Loucy (cell line): Measurements from ENCODE around the gene QSOX1.

Experiments
- H2AFZ ChIP-seq: fragments of 200-600 bp; sonication (generic); 2 replicates; pipeline ENCODE4 v1.6.0; 2016; ENCODE audit warnings: antibody characterized with exemption, mild to moderate bottlenecking, low read length, moderate library complexity
- H3F3A ChIP-seq: fragments of 200-600 bp; 2 replicates; pipeline ENCODE4 v1.6.0; 2016; ENCODE audit warnings: antibody characterized with exemption, low read depth, mild to moderate bottlenecking
- H3K27me3 ChIP-seq: fragments of 200-600 bp; sonication (generic); 2 replicates; pipeline ENCODE4 v1.6.1; 2014; ENCODE audit warnings: low read length, mild to moderate bottlenecking; ENCODE audit not compliant: insufficient read depth, poor library complexity, severe bottlenecking
- H3K36me3 ChIP-seq: fragments of 200-600 bp; sonication (generic); 2 replicates; pipeline ENCODE4 v1.6.1; 2016; ENCODE audit warnings: low read length; ENCODE audit not compliant: insufficient read depth
- H3K4me1 ChIP-seq: fragments of 200-600 bp; sonication (generic); 2 replicates; pipeline ENCODE4 v1.5.1; 2014; ENCODE audit warnings: low read length, mild to moderate bottlenecking; ENCODE audit not compliant: insufficient read depth, poor library complexity, severe bottlenecking
- H3K4me2 ChIP-seq: fragments of 200-600 bp; sonication (generic); 2 replicates; pipeline ENCODE4 v1.6.0; 2014; ENCODE audit warnings: antibody characterized with exemption, low read length, low read depth, mild to moderate bottlenecking; ENCODE audit not compliant: poor library complexity, severe bottlenecking
- H3K4me3 ChIP-seq: fragments of 200-600 bp; sonication (generic); 2 replicates; pipeline ENCODE4 v1.5.1; 2014; ENCODE audit warnings: low read length, mild to moderate bottlenecking, mixed read lengths; ENCODE audit not compliant: poor library complexity, severe bottlenecking
- H3K79me2 ChIP-seq: fragments of 200-600 bp; sonication (generic); 2 replicates; pipeline ENCODE4 v1.6.1; 2014; ENCODE audit warnings: low read length; ENCODE audit not compliant: insufficient read depth
- H3K9ac ChIP-seq: fragments of 200-600 bp; sonication (generic); 2 replicates; pipeline ENCODE4 v1.6.0; 2014; ENCODE audit warnings: mild to moderate bottlenecking, low read depth, low read length, moderate library complexity; ENCODE audit not compliant: poor library complexity, severe bottlenecking
- H3K9me2 ChIP-seq: fragments of 200-600 bp; sonication (generic); replicated peaks from 2 replicates; pipeline ENCODE4 v1.6.1; 2016; ENCODE audit warnings: low read depth, low read length, mixed read lengths
- H3K9me3 ChIP-seq: fragments of 200-600 bp; sonication (generic); 2 replicates; pipeline ENCODE4 v1.6.1; 2014; ENCODE audit warnings: mild to moderate bottlenecking, antibody characterized with exemption, low read length, low read depth; ENCODE audit not compliant: insufficient read depth
- H4K20me1 ChIP-seq: fragments of 200-600 bp; sonication (generic); 2 replicates; pipeline ENCODE4 v1.6.0; 2014; ENCODE audit warnings: antibody characterized with exemption, low read length, mild to moderate bottlenecking; ENCODE audit not compliant: insufficient read depth, poor library complexity, severe bottlenecking
- EZH2phosphoT487 ChIP-seq: fragments of 200-600 bp; IDR thresholded peaks from 2 replicates; pipeline ENCODE4 v1.6.1; 2018; ENCODE audit warnings: antibody characterized with exemption, mild to moderate bottlenecking, moderate library complexity, borderline replicate concordance
- TF ChIP-seq, protein P1 (sequence below): fragments of 200-600 bp; sonication (generic); conservative IDR thresholded peaks from 2 replicates; pipeline ENCODE4 v1.5.1; 2014; ENCODE audit warnings: mild to moderate bottlenecking, antibody characterized with exemption, low read length

Gene QSOX1

DNA sequence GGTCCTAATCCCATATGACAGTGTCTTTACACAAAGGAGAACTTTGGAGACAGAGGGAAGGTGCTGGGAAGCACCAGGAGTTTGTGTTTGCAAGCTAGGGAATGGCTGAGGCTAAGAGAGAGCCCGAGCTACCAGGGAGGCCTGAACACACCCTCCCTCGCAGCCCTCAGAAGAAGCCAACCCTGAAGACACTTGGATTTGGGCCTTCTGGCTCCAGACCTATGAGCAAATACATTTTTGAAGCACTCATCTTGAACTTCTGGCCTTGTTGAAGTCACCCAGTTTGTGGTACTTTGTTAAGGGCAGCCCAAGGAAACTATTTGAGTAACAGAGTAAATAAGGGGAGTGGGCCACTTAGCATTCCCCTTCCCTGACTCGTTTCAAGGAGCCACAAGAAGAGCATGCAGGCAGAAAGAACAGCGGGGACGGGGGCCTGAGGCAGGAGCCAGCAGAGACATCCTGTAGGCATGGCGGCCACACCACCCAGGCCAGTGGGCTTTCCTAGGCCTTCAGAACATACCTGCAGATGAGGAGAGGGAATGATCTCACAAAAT, 13.2 kb upstream of the QSOX1 start:
- Histone ChIP-seq H3K27me3 (no peaks in the 10 kb centered on the region), H3K4me3 (no peak overlapping the region), H3K9me2 (no peaks in the 10 kb centered on the region), H3K79me2 (no peaks in the 10 kb centered on the region), H3K9me3 (peaks cover 9% of the 10 kb centered on the region; the same call in 1 of the 2 replicates), H3K4me2 (no peak overlapping the region), H3K9ac (no peak overlapping the region), H3F3A (no peaks in the 10 kb centered on the region; the same call in 1 of the 2 replicates), H2AFZ (no peak overlapping the region), H3K4me1 (peaks cover 2% of the 10 kb centered on the region), H3K36me3 (no peaks in the 10 kb centered on the region), H4K20me1 (no peaks in the 10 kb centered on the region)
- no peak for TF ChIP-seq EZH2phosphoT487
- TF ChIP-seq, protein P1, sequence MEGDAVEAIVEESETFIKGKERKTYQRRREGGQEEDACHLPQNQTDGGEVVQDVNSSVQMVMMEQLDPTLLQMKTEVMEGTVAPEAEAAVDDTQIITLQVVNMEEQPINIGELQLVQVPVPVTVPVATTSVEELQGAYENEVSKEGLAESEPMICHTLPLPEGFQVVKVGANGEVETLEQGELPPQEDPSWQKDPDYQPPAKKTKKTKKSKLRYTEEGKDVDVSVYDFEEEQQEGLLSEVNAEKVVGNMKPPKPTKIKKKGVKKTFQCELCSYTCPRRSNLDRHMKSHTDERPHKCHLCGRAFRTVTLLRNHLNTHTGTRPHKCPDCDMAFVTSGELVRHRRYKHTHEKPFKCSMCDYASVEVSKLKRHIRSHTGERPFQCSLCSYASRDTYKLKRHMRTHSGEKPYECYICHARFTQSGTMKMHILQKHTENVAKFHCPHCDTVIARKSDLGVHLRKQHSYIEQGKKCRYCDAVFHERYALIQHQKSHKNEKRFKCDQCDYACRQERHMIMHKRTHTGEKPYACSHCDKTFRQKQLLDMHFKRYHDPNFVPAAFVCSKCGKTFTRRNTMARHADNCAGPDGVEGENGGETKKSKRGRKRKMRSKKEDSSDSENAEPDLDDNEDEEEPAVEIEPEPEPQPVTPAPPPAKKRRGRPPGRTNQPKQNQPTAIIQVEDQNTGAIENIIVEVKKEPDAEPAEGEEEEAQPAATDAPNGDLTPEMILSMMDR: no peak

DNA sequence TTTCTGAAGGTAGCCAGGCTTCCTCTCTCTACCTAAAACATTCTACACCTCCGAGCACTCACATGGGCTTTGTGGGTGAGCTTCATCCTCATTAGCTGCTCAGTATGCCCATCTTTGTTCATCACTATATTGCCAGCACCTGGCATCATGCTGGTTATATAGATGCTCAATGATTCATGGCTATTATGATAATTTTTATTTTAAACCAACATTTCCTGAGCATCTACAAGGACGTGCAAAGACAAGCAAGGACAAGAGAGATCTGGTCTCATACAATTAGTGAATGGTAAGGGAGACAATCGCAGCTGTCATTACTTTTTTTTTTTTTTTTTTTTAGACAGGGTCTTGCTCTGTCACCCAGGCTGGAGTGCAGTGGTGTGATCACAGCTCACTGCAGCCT, 11.3 kb upstream of the QSOX1 start:
- H2AFZ ChIP-seq: peak overlapping the region; percentile 8; the same call in 1 of the 2 replicates
- H3K4me2 ChIP-seq: no peak overlapping the region
- H4K20me1 ChIP-seq: no peaks in the 10 kb centered on the region
- H3K9me3 ChIP-seq: no peaks in the 10 kb centered on the region
- no peaks in the 10 kb centered on the region for H3K27me3 ChIP-seq
- no peaks in the 10 kb centered on the region for H3K79me2 ChIP-seq
- TF ChIP-seq, protein P1: no peak
- no peak for TF ChIP-seq EZH2phosphoT487
- H3K9me2 ChIP-seq: no peaks in the 10 kb centered on the region
- peaks cover 10% of the 10 kb centered on the region for H3K4me1 ChIP-seq
- H3K4me3 ChIP-seq: no peak overlapping the region
- H3F3A ChIP-seq: no peaks in the 10 kb centered on the region; the same call in 1 of the 2 replicates
- H3K9ac ChIP-seq: no peak overlapping the region
- no peaks in the 10 kb centered on the region for H3K36me3 ChIP-seq

DNA sequence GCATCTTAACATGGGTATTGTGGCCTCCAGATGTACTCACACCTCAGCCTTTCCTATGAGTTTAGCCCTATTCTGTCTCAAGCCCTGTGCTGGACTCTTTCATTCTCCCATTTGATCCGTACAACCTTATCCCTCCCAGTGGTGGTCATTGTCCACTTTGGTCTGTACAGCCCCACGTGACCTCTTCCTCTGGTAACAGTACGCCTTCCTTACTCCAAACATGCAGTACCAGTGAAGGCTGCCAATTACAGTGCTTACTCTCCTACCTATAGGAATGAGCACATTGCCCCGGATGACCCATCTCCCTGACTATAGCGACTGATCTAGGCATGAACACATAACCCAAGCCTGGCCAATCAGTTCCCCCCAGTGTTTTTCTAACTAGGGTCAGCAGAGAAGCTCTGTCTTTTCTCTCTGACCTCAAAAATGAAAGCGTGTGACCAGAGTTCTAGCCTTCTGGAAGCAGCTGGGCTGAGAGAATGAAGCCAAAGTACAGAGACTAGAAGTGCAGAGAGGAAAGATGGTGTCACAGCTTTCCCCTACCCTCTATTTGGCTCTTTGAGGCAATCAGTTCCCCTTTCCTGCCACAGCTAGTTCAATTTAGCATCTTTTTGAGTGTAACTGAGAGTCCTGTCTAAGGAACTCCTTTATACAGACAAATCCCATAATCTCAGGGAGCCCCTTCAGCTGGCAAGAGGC, 9.9 kb upstream of the QSOX1 start:
- H3K79me2 ChIP-seq: no peaks in the 10 kb centered on the region
- no peaks in the 10 kb centered on the region for H3K36me3 ChIP-seq
- H3K9ac ChIP-seq: no peak overlapping the region
- peak overlapping the region; percentile 64 for H2AFZ ChIP-seq
- H3K4me2 ChIP-seq: no peak overlapping the region
- H3K9me3 ChIP-seq: no peaks in the 10 kb centered on the region
- no peaks in the 10 kb centered on the region; the same call in 1 of the 2 replicates for H3F3A ChIP-seq
- TF ChIP-seq, protein P1: no peak
- no peak for TF ChIP-seq EZH2phosphoT487
- no peaks in the 10 kb centered on the region for H3K27me3 ChIP-seq
- H3K4me3 ChIP-seq: no peak overlapping the region
- no peaks in the 10 kb centered on the region for H4K20me1 ChIP-seq
- H3K9me2 ChIP-seq: no peaks in the 10 kb centered on the region
- peaks cover 10% of the 10 kb centered on the region for H3K4me1 ChIP-seq
